GM23338 (cell line): Measurements from ENCODE around the gene FRMD4A. TPM values are rescaled to one million over a fixed set of nuclear protein-coding genes. Genes with fewer than 3 reads are reported as not detected.
A peak's percentile ranks its signal among the peaks of the same experiment; 100 is the strongest.
"Not testable (repeated sequence)": the region's sequence is repeated elsewhere in the genome, so short reads cannot be mapped to it uniquely, and the experiment has no call there.

Experiments used
- ATAC-seq: fragments of 200-7000 bp; cut with Tn5 transposase; 3 replicates; pipeline ENCODE4 v1.9.1; 2020
- DNase-seq: peaks from one replicate; pipeline ENCODE4 v3.0.0-alpha.2; 2015; ENCODE audit warnings: low spot score
- H2AFZ ChIP-seq: fragments of 200-600 bp; sonication (generic); 2 replicates; pipeline ENCODE4 v1.8.0; 2016; ENCODE audit warnings: antibody characterized with exemption, mild to moderate bottlenecking, moderate library complexity
- H3F3A ChIP-seq: fragments of 200-600 bp; sonication (generic); replicated peaks from 2 replicates; pipeline ENCODE4 v1.8.0; 2017; ENCODE audit warnings: antibody characterized with exemption, mixed run types, low read depth
- H3K27ac ChIP-seq: fragments of 200-600 bp; sonication (generic); 2 replicates; pipeline ENCODE4 v1.6.1; 2016; ENCODE audit warnings: low read depth
- H3K27me3 ChIP-seq: fragments of 200-600 bp; sonication (generic); 2 replicates; pipeline ENCODE4 v1.8.0; 2016; ENCODE audit warnings: mild to moderate bottlenecking, mixed run types, moderate library complexity; ENCODE audit not compliant: insufficient read depth
- H3K36me3 ChIP-seq: fragments of 200-600 bp; sonication (generic); 2 replicates; pipeline ENCODE4 v1.8.0; 2016; ENCODE audit warnings: mild to moderate bottlenecking; ENCODE audit not compliant: insufficient read depth
- H3K4me1 ChIP-seq: fragments of 200-600 bp; sonication (generic); 2 replicates; pipeline ENCODE4 v1.8.0; 2016; ENCODE audit warnings: mild to moderate bottlenecking, moderate library complexity; ENCODE audit not compliant: insufficient read depth
- H3K4me2 ChIP-seq: fragments of 200-600 bp; sonication (generic); 2 replicates; pipeline ENCODE4 v1.7.1; 2017; ENCODE audit warnings: mixed run types
- H3K4me3 ChIP-seq: fragments of 200-600 bp; sonication (generic); 2 replicates; pipeline ENCODE4 v1.6.1; 2016; ENCODE audit warnings: mixed run types
- H3K79me2 ChIP-seq: fragments of 200-600 bp; sonication (generic); replicated peaks from 2 replicates; pipeline ENCODE4 v1.8.0; 2017; ENCODE audit warnings: mild to moderate bottlenecking; ENCODE audit not compliant: insufficient read depth
- H3K9me2 ChIP-seq: fragments of 200-600 bp; sonication (generic); 2 replicates; pipeline ENCODE4 v1.8.0; 2017; ENCODE audit not compliant: insufficient read depth
- H4K20me1 ChIP-seq: fragments of 200-600 bp; sonication (generic); replicated peaks from 2 replicates; pipeline ENCODE4 v1.8.0; 2017; ENCODE audit warnings: mild to moderate bottlenecking; ENCODE audit not compliant: insufficient read depth
- H3K27ac Mint-ChIP-seq: 2 replicates; pipeline ENCODE4 v1.8.0; 2020; ENCODE audit warnings: inconsistent platforms, mild to moderate bottlenecking, moderate library complexity, mixed read lengths
- H3K27me3 Mint-ChIP-seq: 3 replicates; pipeline ENCODE4 v1.8.0; 2022; ENCODE audit warnings: low read depth, mild to moderate bottlenecking, moderate library complexity, mixed read lengths, inconsistent platforms; ENCODE audit not compliant: insufficient read depth, poor library complexity
- H3K36me3 Mint-ChIP-seq: 3 replicates; pipeline ENCODE4 v1.8.0; 2021; ENCODE audit warnings: low read depth, mild to moderate bottlenecking, inconsistent platforms, moderate library complexity, mixed read lengths
- H3K4me1 Mint-ChIP-seq: 3 replicates; pipeline ENCODE4 v1.8.0; 2020; ENCODE audit warnings: mild to moderate bottlenecking, inconsistent platforms, mixed read lengths
- H3K4me3 Mint-ChIP-seq: 3 replicates; pipeline ENCODE4 v1.8.0; 2021; ENCODE audit warnings: moderate library complexity, mild to moderate bottlenecking, inconsistent platforms, mixed read lengths
- H3K9me3 Mint-ChIP-seq: 3 replicates; pipeline ENCODE4 v1.8.0; 2020; ENCODE audit warnings: moderate library complexity, mild to moderate bottlenecking, inconsistent platforms, mixed read lengths
- CREB1 ChIP-seq: fragments of 250-450 bp; sonication (Bioruptor Pico); IDR thresholded peaks from 2 replicates; pipeline ENCODE4 v1.5.0; 2020; ENCODE audit warnings: low read depth, mild to moderate bottlenecking, moderate library complexity
- CTCF ChIP-seq, 2 experiments: fragments of 200-600 bp in 1 of 2; sonication (generic) in 1 of 2; conservative IDR thresholded peaks; 2 replicates each; pipeline versions ENCODE4 v1.5.1 to v1.6.1; 2016 to 2017; ENCODE audit warnings: antibody characterized with exemption in 2 of 2, low read depth in 2 of 2, mild to moderate bottlenecking in 2 of 2, moderate library complexity in 1 of 2
- ETS1 ChIP-seq: IDR thresholded peaks from 2 replicates; pipeline ENCODE4 v1.6.1; 2016; ENCODE audit warnings: antibody characterized with exemption
- EZH2phosphoT487 ChIP-seq: fragments of 200-600 bp; sonication (generic); IDR thresholded peaks from one replicate; pipeline ENCODE4 v1.8.1; 2018; ENCODE audit warnings: antibody characterized with exemption; ENCODE audit not compliant: unreplicated experiment
- NANOG ChIP-seq: IDR thresholded peaks from 2 replicates; pipeline ENCODE4 v1.6.1; 2016; ENCODE audit warnings: antibody characterized with exemption, borderline replicate concordance
- POLR2AphosphoS5 ChIP-seq: IDR thresholded peaks from 2 replicates; pipeline ENCODE4 v1.6.1; 2016; ENCODE audit warnings: antibody characterized with exemption, low read depth
- REST ChIP-seq: IDR thresholded peaks from one replicate; pipeline ENCODE4 v1.6.1; 2018; ENCODE audit warnings: antibody characterized with exemption; ENCODE audit not compliant: unreplicated experiment
- STAT1 ChIP-seq: IDR thresholded peaks from one replicate; pipeline ENCODE4 v1.6.1; 2016; ENCODE audit warnings: antibody characterized with exemption; ENCODE audit not compliant: unreplicated experiment
- ZNF331 ChIP-seq: fragments of 250-450 bp; sonication (Bioruptor Pico); IDR thresholded peaks from 2 replicates; pipeline ENCODE4 v1.5.0; 2020; ENCODE audit warnings: low read depth, mild to moderate bottlenecking, moderate library complexity
- polyA plus RNA-seq: library from polyadenylated mRNA; unstranded; fragments of >200 nt; fragmentation: Nextera tagmentation; extraction: Ambion mirVana; gene quantifications from 2 replicates; pipeline ENCODE4 v1.2.1, GENCODE V29; 2016
- total RNA-seq: library from RNA; depleted of rRNA; stranded (reverse); fragments of >200 nt; shearing (Covaris generic); gene quantifications from 2 replicates; pipeline ENCODE4 v1.2.3, GENCODE V29; 2014

The FRMD4A gene
- total and polyA plus RNA-seq, 2 experiments from 2014 or later = 14.0 to 20.1 TPM

- TF ChIP-seq ETS1 (no peak), EZH2phosphoT487 (no peak), NANOG (no peak), CTCF (conservative IDR thresholded peaks at IDR 0.05; ENCODE audit: low read depth in 2 of 2) (no peak), ZNF331 (CRISPR knock-in tag) (no peak)
These were observed 500.9 kb downstream of the FRMD4A start (continued) for GRCh38 chr10:13829790-13830189.

- not testable (repeated sequence) for H3K27ac ChIP-seq, H3K27ac Mint-ChIP-seq, H3K4me3 Mint-ChIP-seq, H3K36me3 Mint-ChIP-seq, H3F3A ChIP-seq, H3K79me2 ChIP-seq, H3K4me3 ChIP-seq, H3K4me2 ChIP-seq, H3K27me3 Mint-ChIP-seq, H3K9me3 Mint-ChIP-seq, H4K20me1 ChIP-seq, ATAC-seq, DNase-seq, H3K27me3 ChIP-seq, H2AFZ ChIP-seq, H3K36me3 ChIP-seq, H3K9me2 ChIP-seq
- peaks cover 48% of the 10 kb centered on the region for H3K4me1 Mint-ChIP-seq
- H3K4me1 ChIP-seq = peaks cover 32% of the 10 kb centered on the region
These were observed 502.4 kb downstream of the FRMD4A start for GRCh38 chr10:13828284-13828683.

GRCh38 chr10:13827076-13827797, 503.5 kb downstream of the FRMD4A start:
- Mint-ChIP-seq H3K9me3 (no peaks in the 10 kb centered on the region), H3K4me3 (no peak overlapping the region), H3K27ac (peak overlapping the region; percentile 14; the same call in 1 of the 2 replicates), H3K36me3 (no peaks in the 10 kb centered on the region; the same call in 2 of the 3 replicates), H3K27me3 (peaks cover 6% of the 10 kb centered on the region), H3K4me1 (peaks cover 57% of the 10 kb centered on the region)
- peak overlapping the region; percentile 51 for H3K27ac ChIP-seq
- peak; percentile 24 for DNase-seq
- no peaks in the 10 kb centered on the region for H3K27me3 ChIP-seq
- TF ChIP-seq EZH2phosphoT487 = no peak
- TF ChIP-seq ZNF331 (CRISPR knock-in tag) = no peak
- no peak for TF ChIP-seq REST
- TF ChIP-seq POLR2AphosphoS5 = no peak
- TF ChIP-seq STAT1 = no peak
- TF ChIP-seq ETS1 = no peak
- TF ChIP-seq CREB1 = no peak
- H4K20me1 ChIP-seq = no peaks in the 10 kb centered on the region
- peaks cover 42% of the 10 kb centered on the region for H3K4me1 ChIP-seq
- peaks cover under 1% of the 10 kb centered on the region; the same call in 1 of the 2 replicates for H3K79me2 ChIP-seq
- peak overlapping the region; percentile 25 for H3K4me2 ChIP-seq
- no peak overlapping the region for H2AFZ ChIP-seq
- H3K36me3 ChIP-seq = no peaks in the 10 kb centered on the region
- peaks cover 12% of the 10 kb centered on the region; the same call in 1 of the 2 replicates for H3F3A ChIP-seq
- no peak; the same call in 2 of the 3 replicates for ATAC-seq
- H3K9me2 ChIP-seq = 0 out of 2 replicates have a peak, but pooled peaks cover 5% of the 10 kb centered on the region
- H3K4me3 ChIP-seq = no peak overlapping the region
